HL-60 (cell line): ENCODE measurements around the gene DNM3.

ENCODE experiments used
- DNase-seq, 2 experiments: peaks; one replicate each; pipeline ENCODE4 v3.0.0-alpha.2; 2010 to 2020; ENCODE audit warnings: low read depth in 1 of 2, low spot score in 1 of 2
- H3K27ac ChIP-seq: fragments of 250-450 bp; sonication (Bioruptor Pico); replicated peaks from 2 replicates; pipeline ENCODE4 v1.5.1; 2020; ENCODE audit warnings: mild to moderate bottlenecking, moderate library complexity
- H3K27me3 ChIP-seq: fragments of 250-450 bp; sonication (Bioruptor Pico); 2 replicates; pipeline ENCODE4 v1.5.1; 2021; ENCODE audit warnings: mild to moderate bottlenecking, moderate library complexity; ENCODE audit not compliant: insufficient read depth, poor library complexity, severe bottlenecking
- H3K4me3 ChIP-seq: replicated peaks from 2 replicates; pipeline ENCODE4 v1.5.1; 2011; ENCODE audit warnings: mild to moderate bottlenecking, control low read depth, low read length; ENCODE audit not compliant: insufficient read depth
- GABPA ChIP-seq: IDR thresholded peaks from 2 replicates; pipeline ENCODE4 v1.6.1; 2012; ENCODE audit warnings: low read depth
- POLR2AphosphoS5 ChIP-seq: IDR thresholded peaks from 2 replicates; pipeline ENCODE4 v1.6.1; 2012; ENCODE audit warnings: low read depth
- SPI1 ChIP-seq: IDR thresholded peaks from 2 replicates; pipeline ENCODE4 v1.6.1; 2012; ENCODE audit warnings: low read depth, mild to moderate bottlenecking, borderline replicate concordance
- TF ChIP-seq, protein P1 (sequence below): IDR thresholded peaks from 2 replicates; pipeline ENCODE4 v1.6.1; 2012; ENCODE audit warnings: low read depth; ENCODE audit not compliant: insufficient replicate concordance
- TF ChIP-seq, protein P2 (sequence below): IDR thresholded peaks from one replicate; pipeline ENCODE4 v1.5.1; 2011; ENCODE audit warnings: low read length, control low read depth, inconsistent platforms; ENCODE audit not compliant: insufficient read depth

DNM3 gene

DNA sequence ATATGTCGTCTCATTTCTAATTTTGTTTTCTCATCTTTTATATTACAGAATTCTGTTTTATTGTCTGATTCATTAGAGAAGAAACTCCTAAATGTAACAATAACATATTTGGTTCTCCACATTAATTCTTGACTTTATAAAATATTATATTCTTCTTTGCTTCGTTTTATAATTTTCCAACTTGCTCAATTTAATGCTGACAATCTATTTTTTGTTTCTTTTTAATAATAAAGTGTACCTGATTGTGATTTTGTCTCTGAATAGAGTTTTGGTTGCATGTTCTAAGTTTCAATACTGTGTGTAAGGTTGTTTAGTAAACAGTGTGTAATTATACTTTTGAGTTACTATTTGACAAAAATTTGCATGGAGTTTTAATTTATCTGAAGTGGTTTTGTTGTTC lies 448.1 kb downstream of the DNM3 start:
- no peak overlapping the region for H3K27ac ChIP-seq
- H3K4me3 ChIP-seq, result no peak overlapping the region
- DNase-seq, result no peak
- TF ChIP-seq, protein P1, sequence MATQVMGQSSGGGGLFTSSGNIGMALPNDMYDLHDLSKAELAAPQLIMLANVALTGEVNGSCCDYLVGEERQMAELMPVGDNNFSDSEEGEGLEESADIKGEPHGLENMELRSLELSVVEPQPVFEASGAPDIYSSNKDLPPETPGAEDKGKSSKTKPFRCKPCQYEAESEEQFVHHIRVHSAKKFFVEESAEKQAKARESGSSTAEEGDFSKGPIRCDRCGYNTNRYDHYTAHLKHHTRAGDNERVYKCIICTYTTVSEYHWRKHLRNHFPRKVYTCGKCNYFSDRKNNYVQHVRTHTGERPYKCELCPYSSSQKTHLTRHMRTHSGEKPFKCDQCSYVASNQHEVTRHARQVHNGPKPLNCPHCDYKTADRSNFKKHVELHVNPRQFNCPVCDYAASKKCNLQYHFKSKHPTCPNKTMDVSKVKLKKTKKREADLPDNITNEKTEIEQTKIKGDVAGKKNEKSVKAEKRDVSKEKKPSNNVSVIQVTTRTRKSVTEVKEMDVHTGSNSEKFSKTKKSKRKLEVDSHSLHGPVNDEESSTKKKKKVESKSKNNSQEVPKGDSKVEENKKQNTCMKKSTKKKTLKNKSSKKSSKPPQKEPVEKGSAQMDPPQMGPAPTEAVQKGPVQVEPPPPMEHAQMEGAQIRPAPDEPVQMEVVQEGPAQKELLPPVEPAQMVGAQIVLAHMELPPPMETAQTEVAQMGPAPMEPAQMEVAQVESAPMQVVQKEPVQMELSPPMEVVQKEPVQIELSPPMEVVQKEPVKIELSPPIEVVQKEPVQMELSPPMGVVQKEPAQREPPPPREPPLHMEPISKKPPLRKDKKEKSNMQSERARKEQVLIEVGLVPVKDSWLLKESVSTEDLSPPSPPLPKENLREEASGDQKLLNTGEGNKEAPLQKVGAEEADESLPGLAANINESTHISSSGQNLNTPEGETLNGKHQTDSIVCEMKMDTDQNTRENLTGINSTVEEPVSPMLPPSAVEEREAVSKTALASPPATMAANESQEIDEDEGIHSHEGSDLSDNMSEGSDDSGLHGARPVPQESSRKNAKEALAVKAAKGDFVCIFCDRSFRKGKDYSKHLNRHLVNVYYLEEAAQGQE, result no peak
- H3K27me3 ChIP-seq, result no peaks in the 10 kb centered on the region

DNA sequence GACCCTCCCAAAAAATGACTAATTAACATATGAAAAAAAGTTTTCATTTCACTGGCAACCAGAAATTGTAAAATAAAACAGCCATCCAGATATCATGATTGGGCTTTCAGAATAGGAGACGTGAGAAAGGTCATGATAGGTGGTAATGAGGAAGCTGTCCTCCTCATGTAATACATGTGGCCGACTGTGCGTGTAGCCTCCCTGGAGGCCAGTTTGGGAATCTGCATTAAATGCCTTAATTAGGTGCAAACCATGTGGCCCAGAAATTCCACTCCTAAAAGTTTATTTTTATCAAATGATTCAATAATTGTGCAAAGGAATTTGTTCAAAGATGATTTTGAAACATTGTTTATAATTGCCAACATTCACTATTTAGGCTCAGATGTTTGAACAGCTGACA lies 451.5 kb downstream of the DNM3 start:
- no peak for DNase-seq
- Histone ChIP-seq H3K27me3 (no peaks in the 10 kb centered on the region), H3K4me3 (no peak overlapping the region), H3K27ac (no peak overlapping the region)
- TF ChIP-seq, protein P2, sequence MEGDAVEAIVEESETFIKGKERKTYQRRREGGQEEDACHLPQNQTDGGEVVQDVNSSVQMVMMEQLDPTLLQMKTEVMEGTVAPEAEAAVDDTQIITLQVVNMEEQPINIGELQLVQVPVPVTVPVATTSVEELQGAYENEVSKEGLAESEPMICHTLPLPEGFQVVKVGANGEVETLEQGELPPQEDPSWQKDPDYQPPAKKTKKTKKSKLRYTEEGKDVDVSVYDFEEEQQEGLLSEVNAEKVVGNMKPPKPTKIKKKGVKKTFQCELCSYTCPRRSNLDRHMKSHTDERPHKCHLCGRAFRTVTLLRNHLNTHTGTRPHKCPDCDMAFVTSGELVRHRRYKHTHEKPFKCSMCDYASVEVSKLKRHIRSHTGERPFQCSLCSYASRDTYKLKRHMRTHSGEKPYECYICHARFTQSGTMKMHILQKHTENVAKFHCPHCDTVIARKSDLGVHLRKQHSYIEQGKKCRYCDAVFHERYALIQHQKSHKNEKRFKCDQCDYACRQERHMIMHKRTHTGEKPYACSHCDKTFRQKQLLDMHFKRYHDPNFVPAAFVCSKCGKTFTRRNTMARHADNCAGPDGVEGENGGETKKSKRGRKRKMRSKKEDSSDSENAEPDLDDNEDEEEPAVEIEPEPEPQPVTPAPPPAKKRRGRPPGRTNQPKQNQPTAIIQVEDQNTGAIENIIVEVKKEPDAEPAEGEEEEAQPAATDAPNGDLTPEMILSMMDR, result no peak
- TF ChIP-seq, protein P1, result no peak
- no peak for TF ChIP-seq POLR2AphosphoS5
- TF ChIP-seq SPI1, result no peak
- no peak for TF ChIP-seq GABPA

DNA sequence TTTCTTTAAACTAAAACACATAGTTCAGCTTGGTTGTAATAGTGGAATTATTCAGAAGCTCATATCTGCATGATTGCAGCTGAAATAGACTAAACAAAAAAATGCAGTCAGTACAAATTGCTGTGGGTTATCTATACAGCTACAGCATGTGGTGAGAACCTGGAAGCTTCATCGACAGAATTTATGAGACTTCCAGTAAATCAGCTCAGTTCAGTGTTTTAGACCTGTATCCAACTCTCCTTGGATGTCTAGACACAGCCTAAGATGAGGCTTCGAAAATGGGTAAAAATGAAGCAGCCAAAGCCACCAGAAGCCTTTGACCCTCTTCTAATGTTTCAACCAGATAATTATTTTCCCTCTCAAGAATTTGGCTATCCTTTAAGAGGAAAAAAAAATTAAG lies 452.1 kb downstream of the DNM3 start:
- no peak for DNase-seq
- Histone ChIP-seq H3K4me3 (no peak overlapping the region), H3K27ac (no peak overlapping the region), H3K27me3 (no peaks in the 10 kb centered on the region)
- TF ChIP-seq, protein P1, result no peak
- TF ChIP-seq GABPA (no peak), POLR2AphosphoS5 (no peak), SPI1 (no peak)
- TF ChIP-seq, protein P2, result no peak

DNA sequence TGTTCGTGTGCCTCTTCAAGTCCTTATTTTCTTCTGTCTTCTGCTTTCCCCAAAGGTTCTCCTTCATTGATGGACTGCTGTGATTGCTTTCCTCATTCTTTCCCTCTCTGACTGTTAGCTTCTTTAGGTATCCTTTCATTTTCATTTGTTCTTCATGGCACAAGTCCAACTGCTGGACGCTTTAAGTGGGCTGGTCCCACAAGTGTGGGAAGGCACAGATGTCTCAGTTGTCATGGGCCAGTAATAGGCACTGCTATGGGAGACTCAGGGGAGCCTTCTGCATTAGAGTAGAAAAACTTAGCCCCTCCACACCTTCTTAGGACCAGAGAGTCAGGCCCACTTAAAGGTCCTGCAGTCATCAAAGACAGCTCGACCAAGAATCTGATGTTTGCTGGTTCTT lies 456.8 kb downstream of the DNM3 start:
- no peak for TF ChIP-seq SPI1
- H3K27me3 ChIP-seq, result no peaks in the 10 kb centered on the region
- DNase-seq, result no peak
- H3K27ac ChIP-seq, result no peak overlapping the region
- no peak overlapping the region for H3K4me3 ChIP-seq
